ENCODE results near the gene CMBL.

DNA sequence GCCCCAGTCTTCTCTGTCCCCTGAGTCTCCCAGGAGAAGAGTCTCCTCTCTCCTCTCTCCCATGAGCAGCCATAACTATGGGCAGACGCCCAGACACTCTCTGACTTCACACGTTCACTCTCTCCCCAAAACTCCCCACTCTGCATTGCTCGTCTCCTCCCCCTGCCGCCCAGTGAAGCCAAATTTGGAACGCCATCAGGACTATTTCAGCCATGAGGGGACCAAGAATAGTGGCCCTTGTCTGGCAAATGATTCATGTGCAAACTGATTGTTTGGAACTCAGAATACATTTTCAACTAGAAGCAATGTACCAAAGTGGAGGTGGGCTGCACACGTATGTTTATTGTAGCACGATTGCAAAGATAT lies 20.9 kb downstream of the CMBL start:
- TF ChIP-seq, protein P1, sequence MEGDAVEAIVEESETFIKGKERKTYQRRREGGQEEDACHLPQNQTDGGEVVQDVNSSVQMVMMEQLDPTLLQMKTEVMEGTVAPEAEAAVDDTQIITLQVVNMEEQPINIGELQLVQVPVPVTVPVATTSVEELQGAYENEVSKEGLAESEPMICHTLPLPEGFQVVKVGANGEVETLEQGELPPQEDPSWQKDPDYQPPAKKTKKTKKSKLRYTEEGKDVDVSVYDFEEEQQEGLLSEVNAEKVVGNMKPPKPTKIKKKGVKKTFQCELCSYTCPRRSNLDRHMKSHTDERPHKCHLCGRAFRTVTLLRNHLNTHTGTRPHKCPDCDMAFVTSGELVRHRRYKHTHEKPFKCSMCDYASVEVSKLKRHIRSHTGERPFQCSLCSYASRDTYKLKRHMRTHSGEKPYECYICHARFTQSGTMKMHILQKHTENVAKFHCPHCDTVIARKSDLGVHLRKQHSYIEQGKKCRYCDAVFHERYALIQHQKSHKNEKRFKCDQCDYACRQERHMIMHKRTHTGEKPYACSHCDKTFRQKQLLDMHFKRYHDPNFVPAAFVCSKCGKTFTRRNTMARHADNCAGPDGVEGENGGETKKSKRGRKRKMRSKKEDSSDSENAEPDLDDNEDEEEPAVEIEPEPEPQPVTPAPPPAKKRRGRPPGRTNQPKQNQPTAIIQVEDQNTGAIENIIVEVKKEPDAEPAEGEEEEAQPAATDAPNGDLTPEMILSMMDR (IDR thresholded peaks at IDR 0.05; ENCODE audit: low read depth, low read length, poor library complexity, severe bottlenecking) = no peak
- TF ChIP-seq EZH2phosphoT487 (IDR thresholded peaks at IDR 0.05; ENCODE audit: borderline replicate concordance, low read length) = no peak

All from DOHH2 (cell line).